HG02973 (cell line): Measurements from ENCODE around the gene CABLES2.
"Not testable (repeated sequence)": the region's sequence is repeated elsewhere in the genome, so short reads cannot be mapped to it uniquely, and the experiment has no call there.

Experiments used
- ATAC-seq: cut with Tn5 transposase; IDR thresholded peaks from one replicate; pipeline ENCODE4 v1.9.1; 2021; ENCODE audit warnings: moderate library complexity; ENCODE audit not compliant: unreplicated experiment

CABLES2 gene

DNA sequence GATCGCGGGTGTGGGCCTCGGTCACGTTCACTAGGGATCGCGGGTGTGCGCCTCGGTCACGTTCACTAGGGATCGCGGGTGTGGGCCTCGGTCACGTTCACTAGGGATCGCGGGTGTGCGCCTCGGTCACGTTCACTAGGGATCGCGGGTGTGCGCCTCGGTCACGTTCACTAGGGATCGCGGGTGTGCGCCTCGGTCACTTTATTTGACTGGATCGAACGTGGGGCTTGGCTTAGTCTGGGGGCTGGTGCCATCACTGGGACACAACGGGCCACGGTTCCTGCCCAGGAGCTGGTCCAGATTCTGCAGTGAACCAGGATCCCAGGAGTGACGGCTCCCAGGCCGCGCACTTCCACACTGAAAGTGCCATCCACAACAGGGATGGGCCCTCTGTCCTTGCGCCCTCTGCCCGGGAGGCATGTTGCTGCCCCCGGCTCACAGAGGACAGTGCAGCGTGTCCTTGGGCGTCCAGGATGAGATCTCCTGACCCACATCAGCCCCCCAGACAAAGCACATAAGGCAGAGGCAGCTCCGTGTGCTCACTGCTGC, 33.4 kb downstream of the CABLES2 start:
- not testable (repeated sequence) for ATAC-seq

DNA sequence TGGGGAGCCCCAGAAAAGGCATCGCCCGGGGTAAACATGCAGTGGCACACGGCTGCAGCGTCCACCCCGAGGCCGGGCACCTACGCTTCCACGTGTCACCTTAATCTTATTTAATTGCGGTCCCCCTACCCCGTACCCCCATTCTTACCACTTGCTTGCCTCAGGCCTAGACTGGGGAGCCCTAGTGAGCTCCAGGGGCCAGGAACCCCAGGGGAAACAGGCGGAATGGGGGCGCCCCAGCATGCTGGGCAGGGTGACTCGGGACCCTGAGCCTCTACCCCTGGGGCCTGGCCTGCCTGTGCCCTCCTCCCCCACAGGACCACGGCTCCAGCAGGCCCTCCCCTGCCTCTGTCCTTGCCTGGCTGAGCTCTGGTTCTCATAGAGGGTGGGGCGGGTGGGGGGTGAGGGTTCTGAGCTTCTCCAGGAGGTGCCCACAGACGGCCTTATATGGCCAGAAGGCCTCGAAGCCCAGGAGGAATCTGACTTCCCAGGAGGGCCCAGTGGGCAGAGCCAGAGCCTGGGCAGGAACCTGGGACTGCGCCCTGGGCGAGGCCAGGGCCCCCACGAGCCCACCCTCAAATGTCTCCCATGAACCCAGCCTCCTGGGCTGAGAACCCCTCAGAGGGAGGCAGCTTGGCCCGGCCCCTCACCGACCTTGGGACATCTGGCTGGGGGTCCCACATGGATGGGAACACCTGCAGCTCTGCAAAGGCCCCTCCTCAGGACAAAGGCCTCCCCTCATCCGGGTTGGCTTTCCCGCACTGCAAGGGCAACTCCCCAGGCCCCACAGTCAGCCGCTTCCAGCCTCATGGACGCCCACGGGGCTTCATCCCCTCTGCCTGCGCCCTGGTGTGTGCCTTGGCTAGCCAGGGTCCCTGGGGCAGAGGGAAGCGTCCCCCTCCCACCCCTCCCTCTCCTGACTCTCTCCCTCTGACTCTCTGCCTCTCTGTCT, 34.8 kb downstream of the CABLES2 start:
- no peak for ATAC-seq

DNA sequence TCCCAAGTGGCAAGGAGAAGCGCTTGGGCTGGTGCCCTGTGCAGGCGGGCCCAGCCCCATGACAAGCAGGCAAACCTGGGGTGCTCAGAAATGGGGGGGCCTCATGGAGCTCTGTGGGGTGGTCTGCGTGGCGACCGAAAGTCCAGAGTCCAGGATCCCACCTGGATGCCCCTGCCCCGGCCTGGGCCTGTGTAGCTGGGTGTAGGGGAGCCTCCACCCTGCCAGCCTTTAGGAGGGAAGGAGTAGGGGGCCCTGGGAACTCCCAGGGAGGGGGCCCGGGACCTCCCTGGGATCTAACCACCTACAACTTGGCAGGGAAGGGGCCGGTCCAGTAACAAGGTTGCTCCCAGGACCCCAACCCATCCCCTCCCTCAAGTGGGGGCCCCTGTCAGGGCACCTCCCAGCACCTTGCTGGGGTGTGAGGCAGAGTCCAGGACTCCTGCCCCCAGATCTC, 35.5 kb downstream of the CABLES2 start:
- ATAC-seq = no peak

DNA sequence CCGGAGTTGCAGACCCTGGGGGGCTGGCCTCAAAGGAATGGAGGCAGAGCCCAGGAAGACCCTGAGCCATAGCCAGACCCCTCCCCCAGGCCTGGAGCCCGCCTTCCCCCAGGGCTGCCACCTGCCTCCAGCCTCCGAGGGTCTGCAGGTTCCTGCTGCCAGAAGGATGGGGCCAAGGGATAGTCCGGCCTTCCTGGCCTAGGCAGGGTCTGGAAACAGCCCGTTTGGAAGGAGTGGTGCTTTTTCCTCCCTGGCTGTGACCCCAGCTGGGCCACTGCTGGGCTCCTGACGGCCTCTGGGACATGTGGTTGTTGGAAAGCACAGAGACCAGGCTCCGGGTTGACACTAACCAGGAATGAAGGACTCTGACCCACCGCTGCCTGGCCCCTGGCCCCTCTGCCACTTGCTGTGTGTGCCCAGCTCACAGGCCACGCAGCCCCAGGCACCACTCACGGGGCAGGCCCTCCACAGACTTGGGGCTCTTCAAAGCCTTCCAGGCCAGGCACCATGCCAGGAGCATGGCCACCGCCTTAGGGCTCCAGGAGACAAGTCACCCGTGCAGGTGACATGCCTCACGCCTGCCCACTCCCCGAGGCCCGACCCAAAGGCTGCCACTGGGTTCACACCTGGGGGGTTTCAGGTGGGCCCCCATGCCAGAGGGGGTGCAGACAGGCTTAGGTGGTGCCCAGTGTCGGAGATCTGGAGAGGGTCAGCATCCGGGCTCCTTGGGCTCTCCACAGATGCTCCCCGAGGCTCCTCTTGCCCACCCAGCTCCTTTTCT, 36.1 kb downstream of the CABLES2 start:
- no peak for ATAC-seq

DNA sequence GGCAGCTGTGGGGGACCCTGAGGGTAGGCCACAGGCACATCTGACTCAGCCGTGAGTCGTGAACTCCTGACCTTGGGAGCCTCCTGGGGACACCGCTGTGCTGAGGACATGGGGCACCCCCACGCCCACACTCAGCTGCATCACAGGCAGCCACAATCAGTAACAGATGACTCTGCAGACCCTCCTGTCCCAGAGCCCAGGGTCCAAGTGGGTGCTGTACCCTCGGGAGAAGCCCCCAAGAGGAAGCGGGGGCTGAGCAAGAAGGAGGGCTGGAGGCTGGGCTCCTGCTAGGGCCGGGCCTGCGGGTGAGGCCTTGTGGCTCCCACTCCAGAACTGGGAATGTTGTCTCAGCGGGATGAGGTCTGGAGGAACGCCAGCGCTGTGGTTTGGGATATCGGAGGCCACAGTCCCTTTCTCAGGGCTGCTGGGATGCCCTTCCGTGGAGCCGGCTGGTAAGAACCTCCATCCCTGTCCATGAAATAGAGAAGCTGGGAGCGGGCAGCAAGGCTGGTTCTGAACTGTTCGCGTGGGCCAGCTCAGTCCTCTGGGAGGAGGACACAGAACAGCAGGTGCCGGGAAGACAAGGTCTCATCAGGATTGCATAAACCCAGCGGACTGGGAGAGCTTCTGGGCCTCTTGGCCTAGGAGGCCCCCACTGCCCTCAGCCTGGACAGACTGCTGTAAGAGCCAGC, 36.8 kb downstream of the CABLES2 start:
- ATAC-seq = no peak

DNA sequence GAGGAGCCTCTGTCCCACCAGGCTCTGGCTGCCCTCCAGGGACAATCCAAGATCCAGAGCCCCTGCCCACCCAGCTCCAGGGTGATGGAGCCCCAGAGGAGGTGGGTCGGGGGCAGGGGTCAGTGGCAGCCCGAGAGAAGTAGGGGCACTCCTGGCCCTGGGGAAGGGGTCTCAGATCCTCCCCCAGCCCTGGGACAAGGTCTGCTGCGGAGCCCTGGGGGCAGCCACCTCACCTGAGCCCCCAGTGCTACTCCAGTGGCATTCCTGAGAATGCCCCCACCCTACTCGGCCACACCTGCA, 37.3 kb downstream of the CABLES2 start:
- ATAC-seq = no peak

DNA sequence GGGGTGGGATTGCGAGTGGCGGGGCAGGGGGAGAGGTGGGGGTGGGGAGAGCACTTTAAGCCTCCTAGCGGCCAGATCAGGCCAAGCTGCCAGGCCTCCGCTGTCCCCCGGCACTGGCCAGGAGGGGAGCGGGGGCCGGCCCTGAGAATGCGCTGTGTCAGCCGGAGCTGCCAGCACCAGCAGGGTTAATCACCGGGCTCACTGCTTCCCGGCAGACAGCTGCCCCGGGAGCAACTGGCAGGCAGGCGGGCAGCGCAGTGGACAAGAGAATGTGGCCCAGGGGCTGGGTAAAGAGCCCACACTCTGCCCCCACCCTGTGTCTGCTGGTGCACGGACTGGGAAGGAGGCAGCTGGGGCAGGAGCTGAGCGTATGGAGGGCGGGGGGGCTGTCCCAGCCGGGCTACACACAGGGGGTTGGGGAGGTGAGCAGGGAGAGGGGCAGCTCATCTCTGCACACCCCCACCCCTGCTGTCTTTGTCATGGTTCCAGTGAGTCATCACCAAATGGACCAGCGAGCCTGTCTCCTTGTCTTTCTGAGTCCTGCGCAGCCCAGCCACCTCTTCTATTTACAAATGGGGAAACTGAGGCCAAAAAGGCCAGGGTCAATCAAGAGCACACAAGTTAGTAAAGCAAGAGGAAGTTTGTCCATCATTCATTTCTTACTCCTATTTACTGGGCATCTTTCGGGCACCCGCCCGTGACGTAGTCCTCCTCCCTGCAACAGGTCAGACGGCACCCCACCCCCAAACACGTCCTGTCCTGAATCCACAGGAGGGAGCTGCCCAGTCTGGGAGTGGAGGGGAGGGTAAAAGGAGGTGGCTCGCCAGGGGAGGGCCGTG, 37.9 kb downstream of the CABLES2 start:
- no peak for ATAC-seq

DNA sequence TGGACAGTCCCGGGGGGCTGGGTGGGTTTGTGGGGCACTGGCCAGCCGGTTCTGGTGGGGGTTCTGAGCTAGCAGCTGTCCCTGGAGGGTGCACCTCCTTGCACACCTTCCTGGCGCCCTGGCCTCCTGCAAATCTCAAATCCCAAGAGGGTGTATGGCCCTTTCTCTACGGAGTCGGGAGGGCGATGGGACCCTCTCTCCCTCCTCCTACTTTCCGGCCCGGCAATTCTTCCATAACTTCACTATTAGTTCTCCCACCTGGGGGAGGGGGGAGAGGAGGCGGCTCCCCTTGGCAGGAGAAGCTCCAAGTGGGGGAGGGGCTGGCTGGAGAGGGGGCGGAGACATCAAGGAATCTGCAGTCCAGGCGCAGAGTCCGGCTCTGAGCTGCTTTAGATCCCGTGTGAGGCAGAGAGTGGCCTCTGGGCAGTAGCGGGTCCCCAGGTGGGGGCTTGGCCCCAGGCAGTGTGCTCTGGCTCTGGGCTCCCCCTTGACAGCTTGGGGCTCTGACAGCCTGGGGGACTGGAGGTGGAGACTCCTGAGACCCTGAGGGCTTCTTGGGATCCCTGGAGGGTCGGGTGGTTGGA, 38.6 kb downstream of the CABLES2 start:
- ATAC-seq = no peak

DNA sequence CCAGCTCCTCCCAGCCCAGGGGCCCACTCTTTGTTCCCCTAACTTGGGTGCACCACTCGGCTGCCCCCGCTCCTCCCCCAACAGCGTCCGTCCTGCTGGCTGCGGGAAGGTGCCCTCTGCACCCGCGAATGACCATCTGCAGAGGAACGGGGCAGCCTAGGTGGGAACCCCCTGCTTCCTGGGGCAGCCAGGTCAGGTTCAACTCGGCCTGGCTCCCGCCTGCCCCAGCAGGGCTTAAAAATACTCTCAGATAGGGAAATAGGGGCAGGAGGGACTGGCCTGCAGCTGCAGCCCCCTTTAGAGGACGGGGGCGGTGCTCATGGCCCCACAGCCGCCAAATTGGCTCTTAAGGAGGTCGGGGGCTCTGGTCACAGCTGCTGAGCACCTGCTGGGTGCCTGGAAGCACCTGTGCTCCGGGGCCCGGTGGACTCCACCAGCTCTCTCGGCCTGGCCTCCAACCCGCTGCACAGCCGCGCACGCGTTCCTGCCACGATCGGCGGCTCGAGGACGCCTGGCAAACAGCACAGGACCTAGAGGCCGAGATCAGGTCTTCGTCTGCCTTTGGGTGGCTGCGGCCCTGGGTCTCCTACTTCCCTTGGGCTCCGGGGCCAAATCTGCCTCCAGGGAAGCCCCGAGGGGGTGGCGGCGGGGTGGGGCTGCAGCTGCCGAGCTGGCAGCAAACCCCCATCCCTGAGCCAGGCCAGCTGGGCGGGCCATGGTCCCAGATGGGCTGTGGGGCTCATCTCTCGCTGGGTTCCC, 39.3 kb downstream of the CABLES2 start:
- ATAC-seq = no peak

DNA sequence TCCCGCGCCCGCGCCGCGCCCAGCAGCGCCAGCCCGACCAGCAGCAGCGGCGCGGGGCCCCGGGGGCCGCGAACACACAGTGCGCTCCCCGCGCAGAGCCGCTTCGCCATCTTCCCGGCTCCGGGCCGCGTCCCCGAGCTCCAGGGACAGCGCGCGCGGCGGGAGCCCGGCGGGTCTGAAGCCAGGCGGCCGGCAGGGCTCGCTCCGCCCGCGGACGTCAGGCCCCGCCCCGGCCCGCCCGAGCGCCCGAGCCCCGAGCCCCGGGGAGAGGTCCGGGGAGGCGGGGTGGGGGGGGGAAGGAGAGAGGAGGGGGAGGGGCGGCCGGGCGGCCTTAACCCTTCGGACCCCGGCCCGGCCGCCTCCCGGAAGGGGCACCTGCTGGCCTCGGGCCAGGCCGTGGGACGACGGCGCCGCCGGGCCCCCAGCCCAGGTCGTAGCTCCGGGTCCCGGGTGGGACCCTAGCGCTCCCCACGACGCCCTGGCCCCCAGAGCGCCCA, 39.9 kb downstream of the CABLES2 start, which contains the start of gene LAMA5:
Gene LAMA5, minus strand, starts transcription at position 177 of the 497 bp plus-strand sequence. Its CDS starts 67 bp downstream, at position 110.
- no peak for ATAC-seq

DNA sequence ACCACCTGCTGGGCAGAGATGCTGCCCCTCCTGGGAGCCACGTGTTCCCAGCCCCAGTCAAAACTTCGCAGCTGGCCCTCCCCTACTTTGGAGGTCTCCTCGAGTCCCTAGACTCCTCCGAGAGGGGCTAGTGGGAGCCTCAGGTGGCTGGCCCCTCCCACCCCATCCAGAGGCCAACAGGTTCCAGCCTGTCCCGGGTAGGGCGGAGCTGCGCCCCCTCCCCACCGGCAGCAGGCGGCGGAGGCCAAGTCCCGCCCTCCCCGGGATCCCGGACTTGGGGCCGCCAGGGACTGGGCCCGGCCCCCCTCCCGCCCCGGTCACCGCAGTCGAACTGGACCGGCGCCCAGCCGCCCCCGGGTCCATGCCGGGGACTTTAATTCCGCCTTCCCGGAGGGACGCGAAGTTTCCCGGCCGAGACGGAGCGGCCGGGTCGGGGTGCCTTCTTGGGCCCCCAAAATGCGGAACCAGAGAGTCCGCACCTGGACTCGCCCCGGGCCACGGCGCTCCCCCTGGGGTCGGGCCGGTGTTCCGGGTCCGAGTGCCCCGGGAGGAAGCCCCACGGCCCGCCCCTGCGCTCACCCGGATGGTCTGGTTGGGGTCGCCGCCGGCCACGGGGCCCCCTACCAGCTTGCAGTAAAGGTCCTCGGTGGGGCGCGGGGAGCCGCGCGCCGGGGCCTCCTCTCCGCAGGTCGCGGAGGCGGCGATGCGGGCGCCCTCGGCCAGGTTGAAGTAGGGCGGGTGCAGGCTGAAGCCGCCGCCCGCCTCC, 40.5 kb downstream of the CABLES2 start:
- no peak for ATAC-seq

DNA sequence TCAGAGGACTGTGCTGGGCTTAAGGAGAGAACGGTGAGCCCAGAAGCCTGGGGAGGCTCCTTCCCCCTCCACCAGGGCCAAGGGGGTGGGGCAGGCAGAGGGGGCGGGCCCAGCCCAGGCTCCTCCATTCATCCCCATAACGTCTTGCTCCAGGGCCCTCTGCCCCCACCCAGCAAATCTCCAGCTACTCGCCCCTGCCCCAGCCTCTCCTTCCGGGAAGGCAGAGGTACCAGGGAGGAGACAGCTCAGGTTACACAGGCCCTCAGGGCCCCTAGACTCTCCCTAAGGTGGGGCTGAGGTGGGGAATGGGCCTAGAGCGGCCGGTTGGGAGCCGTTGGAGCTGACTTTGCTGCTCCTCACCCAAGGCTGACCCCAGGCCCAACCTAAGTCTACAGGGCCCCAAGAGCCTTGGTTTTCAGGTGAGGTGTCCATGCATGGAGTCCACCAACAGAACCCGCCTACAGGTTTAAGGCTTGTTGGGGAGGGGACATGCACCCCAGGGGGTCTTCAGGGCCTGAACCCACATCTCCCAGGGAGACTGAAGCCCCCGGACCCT, 41.2 kb downstream of the CABLES2 start:
- no peak for ATAC-seq

DNA sequence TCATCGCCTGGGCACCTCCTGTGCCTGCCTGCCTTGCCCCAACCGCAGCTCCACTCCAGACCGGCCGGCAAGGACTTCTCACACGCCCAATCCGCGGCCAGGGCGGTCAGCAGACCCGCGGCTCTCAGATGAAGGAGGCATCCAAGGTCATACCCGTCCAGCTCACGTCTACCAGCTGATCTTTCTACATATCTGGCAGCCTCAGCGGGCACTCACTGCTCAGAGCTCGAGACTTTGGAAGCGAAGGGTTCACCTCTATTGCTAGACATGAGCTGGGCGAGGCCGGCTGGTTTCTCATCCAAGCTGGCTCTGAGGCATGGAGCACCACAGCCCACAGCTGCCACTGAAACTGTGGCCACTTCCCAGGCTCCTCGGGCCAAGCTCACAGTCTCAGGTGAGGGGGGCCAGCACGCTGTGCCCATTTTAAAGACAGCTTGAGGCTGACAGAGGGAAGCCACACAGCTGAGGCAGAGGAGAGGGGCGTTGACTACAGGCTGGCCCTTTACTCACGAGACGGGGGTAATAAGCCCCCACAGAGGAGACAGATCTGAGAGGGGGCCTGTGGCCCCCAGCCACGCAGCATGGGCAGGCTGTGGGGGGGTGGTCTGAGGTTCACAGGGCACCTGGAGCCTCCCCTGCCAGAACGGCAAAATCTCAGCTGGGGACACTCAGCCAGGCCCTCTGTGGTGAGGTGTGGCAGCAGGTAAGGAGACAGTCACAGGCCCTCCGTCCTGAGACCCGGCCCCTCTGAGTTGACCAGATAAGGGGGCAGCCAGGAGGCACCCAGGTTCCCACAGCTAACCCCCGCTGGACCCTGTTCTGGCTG, 42.0 kb downstream of the CABLES2 start:
- no peak for ATAC-seq

DNA sequence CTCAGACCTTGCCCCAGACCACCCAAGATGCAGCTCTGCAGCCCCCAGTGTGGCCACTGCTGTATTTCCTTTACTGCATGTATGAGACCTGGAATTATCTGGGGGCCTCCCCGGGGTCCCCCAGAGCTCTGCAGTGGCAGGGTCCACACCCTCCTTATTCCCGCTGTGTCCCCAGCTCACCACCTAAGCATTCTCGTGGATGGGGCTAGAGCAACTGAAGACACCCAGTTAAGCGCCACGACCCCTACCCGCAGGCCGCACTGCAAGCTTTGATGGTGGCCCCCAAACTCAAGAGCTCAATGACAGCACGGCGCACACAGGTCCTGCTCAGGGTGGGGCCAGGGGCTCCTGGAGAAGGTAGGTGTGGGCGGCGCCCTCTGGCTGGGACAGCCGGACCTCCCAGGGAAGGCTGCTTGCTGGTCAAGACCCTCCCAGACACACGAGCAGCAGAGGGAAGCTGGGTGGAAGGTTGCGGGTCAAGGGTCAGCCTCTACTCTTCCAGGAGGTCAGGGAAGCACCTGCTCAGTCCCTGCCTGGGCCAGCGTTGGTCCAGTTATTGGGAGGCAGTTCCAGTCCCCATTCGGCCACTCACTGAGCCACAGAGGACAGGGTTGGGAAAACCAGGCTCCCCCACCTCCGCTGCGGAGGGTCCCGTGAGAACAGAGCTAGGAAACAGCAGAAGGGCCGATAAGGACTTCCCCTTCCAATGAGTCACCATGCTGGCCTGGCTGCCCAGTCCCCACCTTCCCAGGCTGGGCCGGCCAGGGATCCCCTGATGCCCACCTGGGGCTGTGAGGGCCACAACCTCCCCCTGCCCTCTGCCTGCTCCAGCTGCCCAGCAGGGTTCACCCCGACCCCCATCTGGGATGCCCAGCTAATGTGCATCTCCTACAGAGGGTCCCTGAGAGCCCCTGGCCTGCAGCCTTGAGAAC, 42.9 kb downstream of the CABLES2 start:
- no peak for ATAC-seq

DNA sequence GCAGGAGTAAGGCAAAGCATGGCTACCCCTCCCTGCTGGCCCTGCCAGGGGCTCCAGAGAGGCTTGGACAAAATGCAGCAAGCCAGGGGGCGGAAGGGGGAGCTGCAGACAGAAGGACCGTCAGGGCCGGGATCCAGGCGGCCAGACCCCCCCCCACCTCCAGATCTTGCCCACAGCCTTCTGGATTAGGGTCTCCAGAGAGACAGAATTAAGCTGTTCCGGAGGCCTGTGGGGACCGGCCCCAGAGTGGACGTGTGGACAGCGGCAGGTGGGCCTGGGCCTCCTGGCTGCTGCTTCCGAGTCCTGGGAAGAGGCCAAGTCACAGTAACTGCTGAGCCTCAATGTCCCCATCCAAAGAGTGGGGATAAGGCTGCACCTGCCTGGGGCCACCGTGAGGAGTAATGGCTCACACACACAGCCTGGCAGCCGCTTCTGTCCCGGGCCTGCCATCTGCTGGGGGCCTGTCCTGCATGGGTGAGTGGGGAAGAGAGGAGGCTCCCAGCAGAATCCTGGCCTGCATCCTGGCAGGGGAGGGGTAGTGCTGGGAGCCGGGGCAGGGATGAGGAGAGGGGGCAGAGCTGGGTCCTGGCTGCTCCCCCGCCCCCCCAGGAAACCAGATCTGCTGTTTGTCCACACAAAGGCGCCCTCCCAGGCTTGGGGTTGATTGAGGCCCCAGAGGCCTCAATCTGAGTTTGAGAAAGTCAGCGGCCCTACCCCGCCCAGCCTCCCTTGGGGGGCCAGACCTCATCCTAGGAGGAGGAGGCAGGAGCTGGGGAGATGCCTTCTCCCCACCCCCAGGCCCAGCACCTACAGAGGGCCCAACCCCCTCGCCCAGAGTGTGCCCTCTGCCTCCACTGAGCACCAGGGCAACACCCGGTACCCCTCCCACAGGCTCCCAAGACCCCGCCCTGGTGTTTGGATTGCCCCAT, 43.8 kb downstream of the CABLES2 start:
- no peak for ATAC-seq
